NCI-H1417 treated with DMSO at 0.1 percent for 48 hours (cell line): Measurements from ENCODE around the gene SMCO2.
"Not testable (repeated sequence)": the region's sequence is repeated elsewhere in the genome, so short reads cannot be mapped to it uniquely, and the experiment has no call there.

ENCODE experiments used
- DNase-seq: peaks from one replicate; lab custom pipeline; 2025; lab: John Stamatoyannopoulos, UW

Gene SMCO2

DNA sequence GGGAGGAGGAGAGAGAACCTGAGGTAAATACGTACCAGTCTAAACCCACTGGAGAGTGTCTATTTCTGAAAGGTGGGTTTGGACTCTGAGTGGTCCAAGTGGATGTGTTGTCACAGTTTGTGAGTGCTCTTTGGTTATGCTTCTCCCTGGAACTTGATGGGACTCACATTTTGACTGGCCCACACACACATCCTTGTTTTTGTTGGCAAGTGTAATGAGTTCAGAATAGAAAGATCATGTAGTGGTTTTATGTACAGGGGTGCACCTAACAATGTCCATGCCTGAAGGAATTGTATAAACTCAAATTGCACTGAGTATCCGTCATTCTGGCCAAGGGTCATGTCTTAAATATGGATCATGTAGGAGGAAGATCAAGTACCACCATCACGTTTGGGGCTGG is 82.3 kb downstream of the SMCO2 start:
- DNase-seq = no peak

DNA sequence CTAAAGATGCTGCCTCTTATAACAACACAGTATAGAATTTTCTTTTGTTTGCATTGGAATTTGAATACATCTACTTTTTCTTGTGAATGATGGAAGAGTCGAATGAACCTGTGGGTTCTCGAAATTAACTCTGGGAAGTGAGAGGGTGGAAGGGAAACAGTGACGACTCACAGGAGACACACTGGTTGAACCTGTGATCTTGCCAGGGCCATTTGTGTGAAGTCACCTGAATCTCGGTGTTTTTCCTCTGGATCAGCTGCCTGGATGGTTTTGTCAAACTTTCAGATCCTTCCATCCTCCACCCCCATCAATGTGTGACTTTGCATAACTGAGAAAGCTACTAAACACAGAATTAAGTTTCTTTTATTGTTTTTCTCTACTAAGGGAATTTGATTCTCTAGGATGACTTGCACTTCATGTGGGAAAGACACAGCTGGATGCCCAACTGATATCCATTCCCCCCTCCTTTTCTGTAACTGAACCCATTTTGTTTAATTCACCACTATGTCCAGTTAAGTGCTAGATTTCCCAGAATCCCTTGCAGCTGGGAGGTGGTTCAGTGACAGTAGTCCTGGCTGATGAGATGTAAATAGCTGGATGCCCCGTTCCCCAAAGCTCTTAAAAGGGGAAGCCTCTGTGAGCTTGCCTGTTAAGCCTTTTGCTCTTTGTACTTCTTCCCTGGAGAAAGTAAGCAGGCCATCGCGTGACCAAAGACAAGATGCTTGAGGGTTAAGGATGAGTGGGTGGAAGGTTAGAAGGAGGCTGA is 83.8 kb downstream of the SMCO2 start:
- no peak for DNase-seq

DNA sequence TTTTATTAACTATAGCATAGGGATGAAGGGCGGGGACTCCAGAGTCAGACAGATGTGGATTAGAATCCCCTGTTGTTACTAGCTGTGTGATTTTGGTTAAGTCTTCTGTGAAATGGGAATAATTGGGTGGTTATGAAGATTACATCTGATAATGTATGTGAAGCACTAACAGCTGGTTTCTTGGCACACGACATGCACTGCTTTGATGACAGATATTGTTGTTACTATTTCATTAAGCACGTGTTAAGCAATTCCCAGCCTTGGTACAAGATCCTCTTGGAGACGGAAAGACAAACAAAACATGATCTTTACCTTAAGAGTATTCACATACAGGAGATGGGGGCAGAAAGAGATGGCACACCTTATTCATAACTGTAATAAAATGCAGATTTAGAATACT is 85.4 kb downstream of the SMCO2 start:
- DNase-seq = no peak

DNA sequence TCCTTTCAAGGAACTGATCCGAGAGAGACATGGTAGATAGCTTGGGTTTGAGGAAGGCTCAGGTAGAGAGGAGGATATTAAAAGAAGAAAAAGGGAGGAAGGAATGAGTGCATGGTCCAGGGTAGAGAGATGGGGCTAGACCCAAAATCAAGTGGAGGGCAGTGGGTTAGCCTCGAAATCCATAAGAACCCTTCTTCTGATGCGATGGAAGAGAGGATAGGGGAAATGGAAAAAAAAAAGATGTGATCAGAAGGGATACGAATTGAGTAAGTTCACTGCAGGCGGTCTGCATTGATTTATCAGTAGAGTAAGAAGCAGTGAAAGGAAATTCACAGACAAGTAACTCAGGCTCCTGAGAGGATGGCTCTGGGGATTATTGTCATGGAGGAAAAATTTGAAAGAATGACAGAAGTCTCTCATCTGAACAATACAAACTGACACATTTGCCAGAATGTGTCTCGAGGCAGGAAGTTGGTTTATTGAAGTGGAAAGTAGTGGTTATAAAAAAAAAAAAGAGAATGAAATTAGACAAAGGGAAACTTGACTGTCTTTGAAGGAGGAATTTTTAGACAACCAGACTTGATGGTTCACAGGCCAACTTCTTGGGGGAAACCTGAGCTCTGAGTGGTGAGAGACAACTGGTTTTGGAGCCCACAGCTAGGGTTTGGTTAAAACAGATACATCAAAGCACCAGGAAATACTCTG is 87.7 kb downstream of the SMCO2 start:
- no peak for DNase-seq

DNA sequence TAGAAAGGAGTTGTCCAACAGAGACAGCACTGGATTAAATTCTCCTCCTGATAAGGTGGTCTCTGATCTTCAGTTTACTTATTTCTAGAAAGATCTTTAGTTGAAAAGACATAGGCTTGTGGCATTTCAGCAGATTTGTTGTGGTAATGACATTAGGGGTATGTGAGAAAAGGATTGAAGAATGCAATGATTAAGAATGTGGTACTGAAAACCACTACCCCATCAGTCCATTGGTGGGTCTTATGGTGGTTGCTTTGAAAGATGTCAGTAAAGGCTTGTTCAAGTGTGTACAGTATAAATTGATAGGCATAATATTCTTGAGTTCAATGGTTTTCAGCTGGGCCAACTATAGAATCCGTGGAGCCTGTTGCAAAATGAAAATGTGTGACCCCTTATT is 88.2 kb downstream of the SMCO2 start:
- no peak for DNase-seq

GRCh38 chr12:27535318-27535717 is 88.8 kb downstream of the SMCO2 start:
- no peak for DNase-seq

DNA sequence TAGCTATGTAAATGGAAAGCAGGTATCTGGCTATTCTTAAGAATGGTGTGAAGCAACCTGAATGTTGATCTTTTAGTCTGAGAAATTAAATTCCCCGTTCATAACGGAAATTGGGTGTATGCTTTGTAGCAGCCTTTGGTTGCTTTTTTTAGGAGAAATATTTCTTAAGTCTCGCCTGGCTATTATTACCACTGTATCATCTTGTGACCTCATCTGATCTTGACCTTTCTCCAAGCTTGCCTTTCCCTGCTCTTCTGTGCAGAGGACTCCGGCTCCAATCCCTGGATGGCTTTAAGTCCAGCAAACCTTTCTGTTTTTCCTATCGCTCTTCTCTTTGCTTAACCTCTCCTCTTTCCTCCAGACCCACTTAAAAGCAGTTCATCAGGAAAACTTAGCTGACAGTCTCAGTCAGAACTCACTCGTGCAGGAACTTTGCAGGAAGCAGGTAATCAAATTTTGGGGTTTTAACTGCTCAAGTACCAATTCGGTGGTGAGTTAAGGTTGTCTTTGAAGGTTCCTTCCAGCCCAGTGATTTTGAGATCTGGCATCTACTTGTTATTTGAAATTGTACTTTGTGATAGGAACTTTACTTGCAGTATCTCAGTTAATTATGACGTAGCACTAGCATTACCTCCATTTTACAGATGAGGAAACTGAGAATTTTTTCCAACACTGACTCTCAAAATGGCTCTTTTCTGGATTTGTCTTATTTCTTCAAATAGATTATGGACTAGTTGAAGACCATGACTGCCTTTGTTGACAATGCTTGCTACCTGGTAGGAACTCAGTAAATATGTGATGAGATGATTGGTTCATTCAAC is 91.5 kb downstream of the SMCO2 start:
- DNase-seq = no peak

DNA sequence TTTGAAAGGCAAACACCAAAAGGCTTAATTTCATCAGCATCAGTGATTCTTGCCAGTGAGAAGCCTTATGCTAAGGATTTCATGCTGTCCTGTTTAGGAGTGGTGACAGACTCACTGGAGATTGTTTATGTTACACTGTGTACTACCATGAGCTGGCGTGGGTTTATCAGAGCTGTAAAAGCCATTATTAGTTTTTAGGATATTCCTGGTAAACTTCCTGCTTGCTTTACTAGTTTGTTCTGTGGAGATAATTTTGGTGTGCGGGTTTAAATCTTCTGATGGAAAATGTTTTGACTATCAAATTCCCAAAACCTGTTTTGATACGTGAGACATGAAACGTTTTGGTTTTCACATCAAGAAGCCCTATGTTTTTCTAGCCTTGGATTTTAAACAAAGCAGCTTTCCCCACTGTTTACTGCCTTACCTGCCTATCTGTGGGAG is 92.7 kb downstream of the SMCO2 start:
- DNase-seq = no peak

DNA sequence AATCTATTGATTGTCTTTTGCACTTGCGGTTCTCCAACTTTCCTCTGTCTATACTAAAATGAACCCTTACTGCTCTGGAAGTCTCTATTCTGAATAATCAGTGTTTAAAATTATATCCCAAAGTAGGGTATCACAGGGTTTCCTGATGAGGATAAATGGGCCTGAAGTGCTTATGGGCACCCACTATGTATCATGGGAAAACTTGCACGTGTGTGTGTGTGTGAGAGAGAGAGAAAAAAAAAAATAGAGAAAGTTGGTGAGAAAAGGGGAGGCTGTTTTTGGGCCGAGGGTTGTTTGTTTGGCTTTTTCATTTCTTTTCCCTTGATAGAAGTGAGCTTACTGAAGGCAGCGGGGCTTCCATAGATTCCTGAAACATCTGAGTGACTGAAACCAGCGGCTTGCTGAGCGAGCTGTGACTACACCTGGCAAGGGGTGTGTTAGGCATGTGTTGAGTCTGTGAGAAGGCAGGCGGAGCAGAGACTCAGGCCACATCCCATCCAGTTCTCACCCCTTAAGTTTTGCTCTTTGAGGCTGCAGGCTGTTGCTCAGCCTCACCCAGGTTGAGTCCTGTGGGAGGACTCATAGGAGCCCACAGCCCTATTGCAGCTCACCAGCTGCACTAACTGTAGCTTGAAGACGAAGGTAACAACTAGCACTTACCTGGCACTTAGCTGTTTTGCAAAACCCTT is 94.6 kb downstream of the SMCO2 start:
- no peak for DNase-seq

DNA sequence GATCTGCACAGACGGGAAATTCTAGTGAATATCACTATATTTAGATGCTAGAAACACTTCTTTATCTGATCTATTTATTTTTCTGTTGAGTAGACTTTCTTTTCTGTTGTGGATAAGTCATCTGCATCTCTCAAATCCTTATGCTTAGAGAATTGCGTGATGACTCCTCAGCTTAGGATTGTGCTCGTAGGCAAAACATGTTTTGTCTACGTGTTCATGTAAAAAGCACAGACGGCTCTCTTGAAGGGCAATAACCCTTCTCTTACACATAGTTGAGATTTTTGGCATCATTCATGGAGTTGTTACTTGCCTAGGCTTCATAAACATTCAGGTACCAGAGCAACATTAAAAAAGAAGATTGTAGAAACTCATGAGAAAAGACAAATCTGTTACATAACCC is 96.1 kb downstream of the SMCO2 start:
- no peak for DNase-seq

GRCh38 chr12:27544858-27545257 is 98.3 kb downstream of the SMCO2 start:
- not testable (repeated sequence) for DNase-seq

- DNase-seq = no peak
Observed at GRCh38 chr12:27545665-27546064, 99.1 kb downstream of the SMCO2 start.

DNA sequence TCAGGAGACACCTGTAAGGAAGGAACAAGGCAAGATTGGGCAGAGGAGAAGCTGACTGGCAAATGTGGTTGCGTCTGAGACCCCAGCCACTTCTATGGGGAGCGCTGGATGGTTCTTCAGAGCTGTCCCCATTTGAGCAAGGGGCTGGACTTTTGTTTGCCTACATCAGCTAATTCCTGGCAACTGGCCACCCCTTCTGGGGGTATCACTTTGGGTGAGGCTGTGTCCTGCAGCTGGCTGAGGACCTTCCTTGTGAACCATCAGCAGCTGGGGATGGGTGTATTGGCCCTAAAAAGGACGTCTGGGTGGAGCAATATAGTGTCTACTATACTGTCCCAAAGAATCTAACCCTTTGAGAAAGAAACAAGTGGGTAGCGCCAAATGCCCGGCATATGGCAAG is 101.1 kb downstream of the SMCO2 start:
- DNase-seq = no peak

- no peak for DNase-seq
Observed at GRCh38 chr12:27548301-27549199, 102.0 kb downstream of the SMCO2 start.

DNA sequence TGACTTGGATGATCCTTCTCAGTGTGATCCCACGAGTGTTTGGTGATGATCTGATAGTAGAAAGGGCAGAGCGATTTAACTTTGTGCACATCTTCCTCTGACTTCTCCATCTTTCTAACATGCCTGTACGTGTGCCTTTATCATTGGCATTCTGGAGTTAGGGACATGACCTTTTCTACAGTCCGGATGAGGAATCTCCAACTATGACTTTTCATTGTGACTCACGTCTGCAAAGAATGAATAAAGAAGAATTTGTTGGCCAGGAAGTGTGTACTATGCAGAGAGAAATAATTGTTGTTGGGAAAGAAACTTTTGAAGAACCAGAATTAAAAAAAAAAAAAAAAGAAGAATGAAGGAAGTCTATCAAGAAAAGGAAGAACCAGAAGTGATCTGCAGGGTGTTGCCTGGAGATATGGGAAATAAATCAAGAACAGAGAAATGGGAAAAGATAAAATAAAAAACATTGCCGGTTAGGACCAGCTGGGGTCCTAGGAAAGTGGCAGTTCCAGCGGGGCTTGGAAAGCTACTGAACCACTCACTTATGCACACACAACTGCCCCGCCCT is 102.8 kb downstream of the SMCO2 start:
- DNase-seq = no peak

DNA sequence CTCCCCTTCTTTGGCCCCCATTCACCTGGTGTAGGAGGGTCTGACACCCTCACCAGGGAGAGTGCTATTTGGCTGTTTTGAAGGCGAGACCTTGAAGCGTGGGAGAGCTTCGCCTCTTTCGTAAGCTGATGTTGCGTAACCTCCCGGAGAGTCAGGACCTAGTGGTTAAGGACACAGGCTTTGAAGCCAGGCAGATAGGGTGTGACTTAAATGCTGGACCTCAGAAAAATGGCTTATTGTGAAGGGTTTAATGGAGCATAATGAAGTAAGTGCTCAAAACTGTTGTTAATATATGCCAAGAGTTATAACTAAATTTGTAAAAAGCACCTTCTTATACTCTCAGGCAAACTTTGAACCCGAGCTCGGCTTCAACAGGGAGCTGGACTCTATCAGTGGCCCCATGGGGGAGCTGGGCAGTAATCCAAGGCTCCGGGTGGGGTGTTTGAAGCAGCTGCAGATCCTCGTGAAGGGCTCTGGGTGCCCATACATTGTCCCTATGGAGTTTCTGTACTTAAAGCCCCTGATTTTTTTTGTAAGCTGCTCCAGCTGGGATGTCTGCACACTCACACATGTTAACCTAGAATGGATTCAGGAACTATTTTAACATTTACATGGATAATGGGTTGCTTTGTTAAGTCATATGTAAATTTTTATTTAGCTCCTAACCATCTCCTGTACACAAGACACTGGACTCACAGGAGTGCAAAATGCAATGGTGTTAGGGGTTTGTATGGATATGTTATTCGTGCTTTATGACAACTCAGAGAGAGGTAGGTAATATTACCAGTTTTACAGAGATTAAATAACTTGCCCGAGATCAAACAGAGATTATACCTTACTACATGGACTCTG is 103.5 kb downstream of the SMCO2 start:
- DNase-seq = no peak

DNA sequence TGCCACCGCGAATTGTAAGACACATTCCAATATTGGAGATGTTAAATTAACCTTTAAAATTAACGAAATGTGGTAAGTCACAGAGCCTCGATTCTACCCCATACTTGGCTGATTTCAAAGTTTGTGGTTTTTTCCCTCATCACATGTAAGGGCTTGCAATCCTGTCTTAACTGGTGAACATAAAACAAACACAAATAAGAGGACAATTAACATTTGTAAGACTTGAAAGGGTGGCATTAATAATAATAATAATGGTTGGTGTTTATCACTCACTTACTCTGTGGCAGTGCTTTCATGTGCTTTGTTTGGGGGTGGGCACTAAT is 104.1 kb downstream of the SMCO2 start:
- no peak for DNase-seq

- no peak for DNase-seq
Observed at GRCh38 chr12:27551172-27551840, 104.8 kb downstream of the SMCO2 start.
